ENCODE results near the gene CCP110.

- TF ChIP-seq POLR2A (IDR thresholded peaks at IDR 0.05) (no peak), CTCF (IDR thresholded peaks at IDR 0.05) (no peak)
Observed at GRCh38 chr16:19574615-19575014, 50.9 kb downstream of the CCP110 start.
